ENCODE data around the gene KIRREL3.

The KIRREL3 gene

GRCh38 chr11:126466236-126467045 lies 534.1 kb downstream of the KIRREL3 start:
- no peak for DNase-seq (ENCODE audit: low read depth)

DNA sequence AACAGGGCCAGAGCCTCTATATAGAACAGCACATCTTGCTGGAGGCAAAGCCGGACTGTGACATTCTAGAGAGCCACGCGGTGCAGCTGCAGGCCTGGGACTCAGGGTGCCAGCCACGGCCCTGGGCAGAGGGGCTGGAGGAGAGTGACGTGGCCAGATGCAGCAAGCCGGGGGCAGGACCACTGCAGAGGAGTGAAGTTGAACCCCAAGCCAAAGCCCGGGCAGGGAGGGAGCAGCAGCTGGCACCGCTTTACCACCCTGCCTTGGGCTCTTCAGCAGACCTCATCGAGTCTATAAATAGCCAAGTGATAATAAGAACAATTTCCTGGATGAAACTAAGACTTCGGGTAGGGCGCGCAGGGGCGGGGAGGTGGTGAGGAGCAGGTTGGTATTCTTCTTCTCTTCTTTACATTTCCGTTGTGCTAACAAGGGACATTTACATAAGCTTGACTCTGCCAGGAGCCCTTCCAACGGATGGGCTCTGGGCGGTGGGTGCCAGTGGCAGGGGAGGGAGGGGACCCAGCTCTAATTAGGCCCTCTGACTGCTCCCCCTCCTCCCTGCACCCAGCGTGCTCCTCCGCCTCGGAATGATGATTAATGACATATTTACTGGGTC lies 534.9 kb downstream of the KIRREL3 start:
- no peak for DNase-seq (ENCODE audit: low read depth)

GRCh38 chr11:126464796-126465195 lies 535.8 kb downstream of the KIRREL3 start:
- DNase-seq (ENCODE audit: low read depth), result no peak

DNA sequence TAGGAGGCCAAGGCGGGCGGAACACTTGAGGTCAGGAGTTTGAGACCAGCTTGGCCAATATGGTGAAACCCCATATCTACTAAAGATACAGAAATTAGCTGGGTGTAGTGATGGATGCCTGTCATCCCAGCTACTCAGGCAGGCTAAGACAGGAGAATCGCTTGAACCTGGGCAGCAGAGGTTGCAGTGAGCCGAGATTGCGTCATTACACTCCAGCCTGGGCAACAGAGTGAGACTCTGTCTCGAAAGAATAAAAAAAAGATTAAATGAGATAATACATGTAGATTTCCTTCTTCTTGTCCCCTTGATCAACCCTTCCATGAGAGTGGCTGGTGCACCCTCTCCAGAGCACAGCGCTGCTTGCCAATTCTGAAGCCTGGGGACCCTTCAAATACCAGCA lies 538.1 kb downstream of the KIRREL3 start:
- DNase-seq (ENCODE audit: low read depth), result no peak

GRCh38 chr11:126461996-126462395 lies 538.6 kb downstream of the KIRREL3 start:
- no peak for DNase-seq (ENCODE audit: low read depth)

GRCh38 chr11:126461096-126461440 lies 539.5 kb downstream of the KIRREL3 start:
- DNase-seq (ENCODE audit: low read depth), result no peak

GRCh38 chr11:126460417-126461095 lies 540.0 kb downstream of the KIRREL3 start:
- DNase-seq (ENCODE audit: low read depth), result no peak

DNA sequence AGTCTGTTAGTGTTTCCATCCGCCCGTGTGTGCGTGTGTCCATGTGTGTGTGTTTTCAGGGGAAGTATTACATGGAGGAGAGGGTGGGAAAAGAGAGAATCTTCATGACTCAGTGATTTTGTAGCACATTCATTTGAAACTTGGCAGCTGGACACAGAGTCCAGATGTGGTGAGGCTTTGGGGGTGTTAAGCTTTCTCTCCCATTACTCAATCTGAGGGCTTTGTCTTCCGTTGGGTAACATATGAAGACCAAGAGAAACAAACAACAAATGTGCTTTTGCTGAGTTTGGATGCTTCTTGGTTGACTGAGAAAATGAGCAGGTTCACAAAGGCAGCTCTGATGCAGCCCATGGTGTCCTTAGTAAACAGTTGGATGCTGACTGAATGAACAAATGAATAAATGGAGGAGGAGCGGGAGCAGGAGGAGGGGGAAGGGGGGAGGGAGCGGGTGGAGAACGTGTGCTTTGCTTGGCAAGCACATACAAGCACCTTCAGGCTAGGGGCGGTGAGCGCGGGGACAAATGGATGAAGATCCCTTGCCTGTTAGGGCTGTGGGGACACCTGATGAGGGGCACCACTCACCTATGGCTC lies 540.8 kb downstream of the KIRREL3 start:
- DNase-seq (ENCODE audit: low read depth), result no peak

GRCh38 chr11:126457817-126458216 lies 542.8 kb downstream of the KIRREL3 start:
- no peak for DNase-seq (ENCODE audit: low read depth)

GRCh38 chr11:126456783-126457542 lies 543.6 kb downstream of the KIRREL3 start:
- DNase-seq (ENCODE audit: low read depth), result no peak

- no peak for DNase-seq (ENCODE audit: low read depth)
Measured at GRCh38 chr11:126456089-126456488, 544.5 kb downstream of the KIRREL3 start.

DNA sequence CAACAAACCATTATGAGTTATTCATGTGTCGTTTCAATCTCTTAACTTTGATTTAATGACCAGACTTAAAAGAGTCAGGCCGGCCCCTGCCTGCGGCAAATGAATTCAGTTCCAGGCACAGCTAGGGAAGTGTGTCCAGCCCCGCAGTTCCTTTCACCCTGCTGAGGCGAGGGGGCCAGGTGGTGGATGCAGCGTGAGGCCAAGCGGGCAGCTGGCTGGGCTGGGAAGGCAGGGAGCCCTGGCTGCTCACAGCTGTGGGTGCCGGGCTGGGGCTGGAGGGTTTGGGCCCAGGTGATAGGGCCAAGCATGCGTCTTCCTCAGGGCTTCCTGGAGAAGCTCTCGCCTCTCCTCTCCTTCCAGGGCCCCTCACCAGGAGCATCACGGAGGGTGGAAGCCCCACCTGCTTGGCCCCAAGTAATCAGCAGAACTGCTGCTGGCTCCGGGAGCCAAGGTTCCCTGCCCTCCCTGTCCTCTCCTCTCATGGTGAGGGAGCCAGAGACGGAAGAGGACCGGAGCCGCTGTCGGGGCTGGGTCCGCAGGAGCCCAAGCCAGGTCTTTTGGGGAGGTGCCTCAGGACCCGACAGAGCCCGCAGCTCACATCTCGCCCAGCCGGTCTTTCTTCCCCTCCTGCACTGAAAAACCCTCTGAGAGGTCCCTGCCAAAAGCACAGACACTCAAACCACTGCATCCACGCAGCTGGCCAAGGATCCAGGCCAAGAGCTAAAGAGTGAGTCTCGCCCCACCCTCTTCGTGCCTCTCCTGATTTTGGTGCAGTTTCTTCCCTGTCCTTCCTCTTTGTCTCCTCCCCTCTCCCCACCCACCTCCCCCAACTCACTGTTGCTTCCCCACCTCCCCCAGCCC lies 548.1 kb downstream of the KIRREL3 start:
- DNase-seq (ENCODE audit: low read depth), result no peak

DNA sequence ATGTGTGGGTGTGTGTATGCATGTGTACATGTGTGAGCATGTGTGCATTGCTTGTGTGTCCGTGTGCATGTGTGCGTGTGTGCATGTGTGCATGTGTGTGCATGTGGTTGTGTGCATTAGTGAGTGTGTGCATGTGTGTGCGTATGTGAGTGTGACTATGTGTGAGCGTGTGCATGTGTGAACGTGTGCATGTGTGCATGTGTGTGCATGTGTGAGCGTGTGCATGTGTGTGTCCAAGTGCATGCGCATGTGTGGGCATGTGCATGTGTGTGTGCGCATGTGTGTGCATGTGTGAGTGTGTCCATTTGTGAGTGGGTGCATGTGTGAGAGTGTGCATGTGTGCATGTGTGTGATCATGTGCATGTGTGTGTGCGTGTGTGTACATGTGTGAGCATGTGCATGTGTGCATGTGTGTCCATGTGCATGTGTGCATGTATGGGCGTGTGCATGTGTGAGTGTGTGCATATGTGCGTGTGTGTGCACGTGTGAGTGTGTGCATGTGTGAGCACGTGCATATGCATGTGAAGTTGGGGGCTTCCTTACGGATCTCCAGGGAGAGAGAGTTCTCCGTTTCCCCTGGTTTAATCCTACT lies 549.3 kb downstream of the KIRREL3 start:
- DNase-seq (ENCODE audit: low read depth), result no peak

- DNase-seq (ENCODE audit: low read depth), result no peak
Measured at GRCh38 chr11:126450806-126451205, 549.8 kb downstream of the KIRREL3 start.

GRCh38 chr11:126450198-126450597 lies 550.4 kb downstream of the KIRREL3 start:
- no peak for DNase-seq (ENCODE audit: low read depth)

DNA sequence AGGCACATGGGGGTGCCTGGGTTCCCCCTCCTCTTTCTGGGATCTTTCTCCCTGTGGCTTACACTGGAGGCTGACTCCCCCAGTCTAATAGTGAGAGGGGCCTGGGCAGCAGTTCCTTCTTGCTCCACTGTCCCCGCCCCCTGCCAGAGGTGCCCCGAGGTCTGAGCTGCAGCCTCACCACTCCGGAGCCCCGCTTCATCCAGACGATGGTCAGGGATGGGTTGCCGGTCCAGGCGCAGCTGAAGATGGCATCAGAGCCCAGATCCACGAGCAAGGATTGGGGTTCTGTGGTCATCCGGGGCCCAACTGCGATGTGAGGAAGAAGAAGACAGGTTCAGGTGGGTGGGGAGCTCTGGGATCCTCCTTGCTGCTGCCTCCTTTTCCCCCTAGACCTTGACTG lies 554.0 kb downstream of the KIRREL3 start:
- DNase-seq (ENCODE audit: low read depth), result no peak

GRCh38 chr11:126444072-126444471 lies 556.5 kb downstream of the KIRREL3 start:
- no peak for DNase-seq (ENCODE audit: low read depth)

DNA sequence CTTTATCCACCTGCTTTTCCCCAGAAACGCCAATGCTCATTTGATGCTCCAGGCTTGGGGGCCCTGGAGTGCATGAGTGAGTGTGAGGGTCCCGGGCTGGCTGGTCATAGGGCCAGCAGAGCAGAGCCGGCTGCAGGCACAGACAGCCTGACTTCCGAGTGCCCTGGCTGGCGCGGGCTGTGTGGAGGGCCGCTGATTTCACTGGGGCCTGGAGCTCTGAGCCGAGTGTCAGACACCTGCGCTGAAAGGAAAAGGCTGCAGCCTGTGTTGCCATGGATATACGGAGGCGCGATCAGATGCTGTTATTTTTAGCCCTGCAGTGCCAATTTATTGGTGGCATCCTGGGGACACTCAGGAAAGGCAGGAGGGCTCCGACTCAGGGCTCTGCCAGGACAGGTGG lies 557.5 kb downstream of the KIRREL3 start:
- DNase-seq (ENCODE audit: low read depth), result no peak

GRCh38 chr11:126440792-126441514 lies 559.6 kb downstream of the KIRREL3 start:
- DNase-seq (ENCODE audit: low read depth), result peak; percentile 56

DNA sequence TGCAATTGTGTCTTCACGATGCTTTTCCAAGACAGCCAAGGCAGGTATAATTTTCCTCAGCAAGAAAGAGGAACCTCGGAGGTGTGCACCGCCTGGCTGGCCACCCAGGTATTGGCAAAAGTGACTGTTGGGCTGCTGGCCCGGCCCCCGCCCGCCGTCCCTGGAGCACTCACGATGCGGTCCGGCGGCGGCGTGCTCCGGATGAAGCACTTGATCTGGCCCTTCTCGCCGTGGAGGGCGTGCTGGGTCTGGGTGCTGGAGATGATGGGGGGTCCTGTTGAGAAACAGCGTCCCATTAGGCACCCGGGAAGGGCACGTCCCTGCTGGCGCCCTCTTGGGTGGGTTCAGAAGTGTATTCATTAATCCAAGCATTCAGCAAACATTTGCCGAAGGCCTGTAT lies 560.3 kb downstream of the KIRREL3 start:
- DNase-seq (ENCODE audit: low read depth), result no peak
